ENCODE measurements around the gene MTHFD2L. TPM values are rescaled to one million over a fixed set of nuclear protein-coding genes. Genes with fewer than 3 reads are reported as not detected.

The MTHFD2L gene
- total and polyA plus RNA-seq, 9 of the 15 experiments (the other 6 are each of a cell fraction or from before 2014, with no cell fraction given) = 10.0 to 39.0 (median 26.0) TPM

DNA sequence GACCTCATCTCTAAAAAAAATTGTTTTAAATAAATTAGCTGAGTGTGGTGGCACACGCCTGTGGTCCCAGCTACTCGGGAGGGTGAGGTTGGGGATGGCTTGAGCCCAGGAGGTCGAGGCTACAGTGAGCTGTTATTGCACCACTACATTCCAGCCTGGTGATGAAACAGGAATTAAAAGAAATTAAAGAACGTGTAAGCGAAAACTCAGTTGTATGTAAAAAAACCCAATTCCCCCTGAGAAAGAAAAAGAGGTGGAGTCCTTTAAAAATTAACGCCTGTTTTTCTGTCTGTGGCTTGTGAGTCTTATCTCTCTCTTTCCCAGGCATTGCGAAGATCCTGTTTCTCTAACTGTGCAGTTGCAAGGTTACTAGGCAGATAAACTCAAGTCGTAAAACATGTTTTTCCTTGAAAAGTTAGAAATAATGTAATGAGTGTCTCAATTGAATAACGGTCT, 172.4 kb downstream of the MTHFD2L start (continued):
- TF ChIP-seq KDM5B (IDR thresholded peaks at IDR 0.05; ENCODE audit: insufficient replicate concordance, low read depth, low read length) (peak; percentile 42), THRAP3 (IDR thresholded peaks at IDR 0.05; ENCODE audit: borderline replicate concordance) (no peak), POLR2A (conservative IDR thresholded peaks at IDR 0.05) (no peak), PTRF (tag; IDR thresholded peaks at IDR 0.05) (no peak), ARID1B (IDR thresholded peaks at IDR 0.05) (peak; percentile 81), ZKSCAN8 (CRISPR knock-in tag; IDR thresholded peaks at IDR 0.05) (no peak), SP2 (IDR thresholded peaks at IDR 0.05; ENCODE audit: extremely low read depth, low read depth, low read length, poor library complexity, severe bottlenecking) (no peak), REST (IDR thresholded peaks at IDR 0.05; ENCODE audit: borderline replicate concordance) (no peak), REST (CRISPR knock-in tag; IDR thresholded peaks at IDR 0.05; ENCODE audit: low read depth) (no peak), ZBTB8A (IDR thresholded peaks at IDR 0.05; ENCODE audit: partially characterized antibody) (no peak), MYC (IDR thresholded peaks at IDR 0.05; ENCODE audit: low read depth, low read length) (no peak), MYC (CRISPR knock-in tag; IDR thresholded peaks at IDR 0.05; ENCODE audit: borderline replicate concordance, low read depth) (no peak), GTF2E2 (tag; IDR thresholded peaks at IDR 0.05) (peak; percentile 34; the same call in 1 of the 2 replicates), ATF1 (CRISPR knock-in tag; IDR thresholded peaks at IDR 0.05) (no peak), ATF1 (tag; IDR thresholded peaks at IDR 0.05) (no peak), ZBTB11 (CRISPR knock-in tag; IDR thresholded peaks at IDR 0.05) (no peak; a peak in 1 of 6 replicates)
- TF ChIP-seq, protein P1, sequence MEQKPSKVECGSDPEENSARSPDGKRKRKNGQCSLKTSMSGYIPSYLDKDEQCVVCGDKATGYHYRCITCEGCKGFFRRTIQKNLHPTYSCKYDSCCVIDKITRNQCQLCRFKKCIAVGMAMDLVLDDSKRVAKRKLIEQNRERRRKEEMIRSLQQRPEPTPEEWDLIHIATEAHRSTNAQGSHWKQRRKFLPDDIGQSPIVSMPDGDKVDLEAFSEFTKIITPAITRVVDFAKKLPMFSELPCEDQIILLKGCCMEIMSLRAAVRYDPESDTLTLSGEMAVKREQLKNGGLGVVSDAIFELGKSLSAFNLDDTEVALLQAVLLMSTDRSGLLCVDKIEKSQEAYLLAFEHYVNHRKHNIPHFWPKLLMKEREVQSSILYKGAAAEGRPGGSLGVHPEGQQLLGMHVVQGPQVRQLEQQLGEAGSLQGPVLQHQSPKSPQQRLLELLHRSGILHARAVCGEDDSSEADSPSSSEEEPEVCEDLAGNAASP (IDR thresholded peaks at IDR 0.05) = no peak

Measured in K562 (cell line).